ENCODE measurements around the gene S100A3.

- no peak for TF ChIP-seq CTCF (IDR thresholded peaks at IDR 0.05)
- no peak for TF ChIP-seq POLR2AphosphoS5 (IDR thresholded peaks at IDR 0.05; ENCODE audit: low read depth, low read length)
- TF ChIP-seq YY1 (IDR thresholded peaks at IDR 0.05; ENCODE audit: low read depth), result no peak
- no peak for TF ChIP-seq RCOR1 (IDR thresholded peaks at IDR 0.05; ENCODE audit: low read length)
- TF ChIP-seq USF1 (IDR thresholded peaks at IDR 0.05; ENCODE audit: borderline replicate concordance, low read depth), result no peak
- no peak for TF ChIP-seq NRF1 (IDR thresholded peaks at IDR 0.05; ENCODE audit: low read depth, low read length)
- no peak for TF ChIP-seq REST (IDR thresholded peaks at IDR 0.05; ENCODE audit: low read depth, low read length)
- no peak for TF ChIP-seq RAD21 (IDR thresholded peaks at IDR 0.05; ENCODE audit: low read length)
- no peak for TF ChIP-seq USF2 (IDR thresholded peaks at IDR 0.05; ENCODE audit: borderline replicate concordance, low read depth, low read length)
Measured at GRCh38 chr1:153534925-153535241, 14.2 kb downstream of the S100A3 start.
